GM23248 (cell line): ENCODE measurements around the gene ODAD2. TPM values are rescaled to one million over a fixed set of nuclear protein-coding genes. Genes with fewer than 3 reads are reported as not detected.

Experiments used
- DNase-seq: peaks from one replicate; pipeline ENCODE4 v3.0.0-alpha.2; 2015
- H2AFZ ChIP-seq: fragments of 200-600 bp; sonication (generic); 2 replicates; pipeline ENCODE4 v1.6.1; 2016; ENCODE audit warnings: antibody characterized with exemption
- H3F3A ChIP-seq: fragments of 200-600 bp; sonication (generic); 2 replicates; pipeline ENCODE4 v1.6.1; 2016; ENCODE audit warnings: mild to moderate bottlenecking, antibody characterized with exemption, mixed run types; ENCODE audit not compliant: insufficient read depth
- H3K27ac ChIP-seq: fragments of 200-600 bp; sonication (generic); 2 replicates; pipeline ENCODE4 v1.5.1; 2016; ENCODE audit warnings: mild to moderate bottlenecking
- H3K27me3 ChIP-seq: fragments of 200-600 bp; sonication (generic); replicated peaks from 2 replicates; pipeline ENCODE4 v1.6.1; 2016; ENCODE audit warnings: mild to moderate bottlenecking; ENCODE audit not compliant: insufficient read depth
- H3K36me3 ChIP-seq: fragments of 200-600 bp; sonication (generic); 2 replicates; pipeline ENCODE4 v1.6.1; 2016; ENCODE audit warnings: low read depth, mild to moderate bottlenecking
- H3K4me1 ChIP-seq: fragments of 200-600 bp; sonication (generic); 2 replicates; pipeline ENCODE4 v1.6.1; 2016; ENCODE audit warnings: mild to moderate bottlenecking; ENCODE audit not compliant: insufficient read depth
- H3K4me2 ChIP-seq: fragments of 200-600 bp; sonication (generic); one replicate; pipeline ENCODE4 v1.6.1; 2016; ENCODE audit warnings: mild to moderate bottlenecking; ENCODE audit not compliant: unreplicated experiment
- H3K4me3 ChIP-seq: fragments of 200-600 bp; sonication (generic); 2 replicates; pipeline ENCODE4 v1.5.1; 2016; ENCODE audit warnings: mild to moderate bottlenecking
- H3K79me2 ChIP-seq: fragments of 200-600 bp; sonication (generic); 2 replicates; pipeline ENCODE4 v1.6.1; 2016; ENCODE audit warnings: mild to moderate bottlenecking; ENCODE audit not compliant: insufficient read depth
- H3K9ac ChIP-seq: fragments of 200-600 bp; sonication (generic); 2 replicates; pipeline ENCODE4 v1.6.1; 2016; ENCODE audit warnings: mild to moderate bottlenecking
- H3K9me2 ChIP-seq: fragments of 200-600 bp; sonication (generic); 2 replicates; pipeline ENCODE4 v1.6.1; 2016; ENCODE audit warnings: mixed run types, mild to moderate bottlenecking, moderate library complexity; ENCODE audit not compliant: insufficient read depth
- H3K9me3 ChIP-seq: fragments of 200-600 bp; sonication (generic); one replicate; pipeline ENCODE4 v1.6.1; 2017; ENCODE audit warnings: low read depth
- H4K20me1 ChIP-seq: fragments of 200-600 bp; sonication (generic); 2 replicates; pipeline ENCODE4 v1.6.0; 2016; ENCODE audit not compliant: insufficient read depth
- EZH2 ChIP-seq: fragments of 200-600 bp; sonication (generic); IDR thresholded peaks from 2 replicates; pipeline ENCODE4 v1.6.1; 2018; ENCODE audit warnings: antibody characterized with exemption, mild to moderate bottlenecking; ENCODE audit not compliant: insufficient read depth, poor library complexity, severe bottlenecking
- EZH2phosphoT487 ChIP-seq: fragments of 200-600 bp; sonication (generic); IDR thresholded peaks from 2 replicates; pipeline ENCODE4 v1.6.1; 2018; ENCODE audit warnings: antibody characterized with exemption, moderate library complexity, mild to moderate bottlenecking, low read depth; ENCODE audit not compliant: insufficient read depth
- WGBS, 2 experiments: methylation state at CpG; one replicate each; pipeline ENCODE4 v1.1.6; 2015 to 2017; ENCODE audit warnings: low lambda C conversion rate in 2 of 2, low coverage in 1 of 2; ENCODE audit errors: missing lambda C conversion rate in 2 of 2; 5-methylcytosine and 5-hydroxymethylcytosine counted together
- in situ Hi-C: fragments of 300-500 bp; cut with MboI; formaldehyde crosslinking; loops from 2 replicates; pipeline ENCODE4 v1.15.0; 2020
- polyA plus RNA-seq: library from polyadenylated mRNA; unstranded; fragments of >200 nt; fragmentation: Nextera tagmentation; extraction: Ambion mirVana; gene quantifications from 2 replicates; pipeline ENCODE4 v1.2.1, GENCODE V29; 2016
- total RNA-seq: library from RNA; depleted of rRNA; stranded (reverse); fragments of >200 nt; shearing (Covaris generic); gene quantifications from 2 replicates; pipeline ENCODE4 v1.2.3, GENCODE V29; 2014

The ODAD2 gene
- total and polyA plus RNA-seq, 2 experiments from 2014 or later, result 1.5 to 1.7 TPM

DNA sequence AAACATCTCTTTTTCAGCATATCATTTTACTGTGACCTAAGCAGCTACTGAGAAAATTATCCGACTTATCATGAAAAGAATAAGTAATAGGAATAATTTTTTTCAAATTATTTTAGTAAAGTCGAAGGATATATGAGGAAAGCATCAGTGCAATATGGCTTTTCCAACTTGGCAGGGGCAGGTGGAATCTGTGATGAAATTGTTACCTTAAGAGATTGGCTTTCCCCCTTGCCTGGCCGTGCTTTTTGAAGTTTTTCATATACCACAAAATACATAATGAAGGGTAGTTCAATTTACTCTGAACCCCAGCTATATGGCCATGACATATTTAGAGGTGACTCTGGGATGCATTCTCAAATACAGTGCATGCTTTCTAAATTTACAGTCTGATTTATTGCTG is 166.1 kb downstream of the ODAD2 start:
- Histone ChIP-seq H3K27ac (no peak overlapping the region), H3K79me2 (no peaks in the 10 kb centered on the region), H3K4me3 (no peak overlapping the region), H3K27me3 (no peaks in the 10 kb centered on the region), H2AFZ (no peak overlapping the region), H3K9ac (no peak overlapping the region), H3K9me2 (no peaks in the 10 kb centered on the region), H3K4me2 (no peak overlapping the region), H3K4me1 (peaks cover under 1% of the 10 kb centered on the region; the same call in 1 of the 2 replicates), H3K9me3 (no peaks in the 10 kb centered on the region), H4K20me1 (no peaks in the 10 kb centered on the region), H3F3A (no peaks in the 10 kb centered on the region), H3K36me3 (no peaks in the 10 kb centered on the region)
- in situ Hi-C loops, result no loop called here
- 28 to 31% methylated on average over 3 of the region's 3 CpGs for WGBS, 2 experiments
- no peak for DNase-seq
- TF ChIP-seq EZH2 (no peak), EZH2phosphoT487 (no peak)

DNA sequence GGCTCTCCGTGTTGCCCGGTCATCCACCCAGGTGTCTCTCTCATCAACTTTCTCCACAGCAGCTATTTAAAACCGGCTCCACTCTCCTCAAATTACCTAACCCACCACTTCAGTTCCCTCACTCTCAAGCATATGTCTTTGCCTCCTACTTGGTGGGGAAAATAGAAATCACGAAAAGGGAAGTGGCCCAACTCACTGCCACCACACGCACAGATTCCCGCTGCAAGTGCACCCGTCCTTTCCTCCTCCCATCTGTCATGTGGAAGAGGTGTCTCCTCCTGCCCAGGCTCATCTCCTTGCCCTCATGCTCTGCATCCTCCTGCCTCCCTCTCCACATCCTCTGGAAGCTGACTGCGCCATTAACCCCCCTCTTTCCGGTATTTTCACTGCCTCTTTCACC is 172.5 kb downstream of the ODAD2 start:
- WGBS, 2 experiments, result 82 to 86% methylated on average over 9 of the region's 9 CpGs
- TF ChIP-seq EZH2 (no peak), EZH2phosphoT487 (no peak)
- Histone ChIP-seq H2AFZ (no peak overlapping the region), H3K4me3 (no peak overlapping the region), H3K9ac (no peak overlapping the region), H3F3A (no peaks in the 10 kb centered on the region), H3K27me3 (no peaks in the 10 kb centered on the region), H3K36me3 (no peaks in the 10 kb centered on the region), H3K9me3 (no peaks in the 10 kb centered on the region), H3K4me2 (no peak overlapping the region), H3K27ac (no peak overlapping the region), H4K20me1 (no peaks in the 10 kb centered on the region), H3K79me2 (no peaks in the 10 kb centered on the region), H3K4me1 (0 out of 2 replicates have a peak, but pooled peaks cover 8% of the 10 kb centered on the region), H3K9me2 (no peaks in the 10 kb centered on the region)
- no peak for DNase-seq
- in situ Hi-C loops, result no loop called here

DNA sequence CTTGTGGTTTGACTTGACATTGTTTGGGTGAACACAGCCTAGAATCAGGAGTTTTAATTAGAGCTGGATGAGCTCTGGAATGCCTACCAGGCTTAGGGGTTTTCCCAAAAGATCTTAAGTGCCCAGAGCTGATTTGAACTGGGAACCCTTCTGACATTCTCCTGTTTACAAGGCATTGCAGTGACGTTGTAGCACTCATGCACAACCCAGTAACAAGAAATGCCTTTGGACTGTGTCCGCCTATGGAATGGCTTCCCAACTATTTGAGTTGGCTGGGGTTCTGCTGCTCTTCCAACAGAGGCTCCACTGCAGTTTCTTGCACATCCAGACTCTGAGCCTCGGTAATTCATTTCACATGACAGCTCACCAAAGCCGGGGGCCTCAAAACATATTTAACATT is 176.6 kb downstream of the ODAD2 start:
- Histone ChIP-seq H3K27ac (no peak overlapping the region), H3K4me3 (no peak overlapping the region), H3K36me3 (no peaks in the 10 kb centered on the region), H3K4me1 (peaks cover 14% of the 10 kb centered on the region; the same call in 1 of the 2 replicates), H3K4me2 (no peak overlapping the region), H2AFZ (no peak overlapping the region), H4K20me1 (no peaks in the 10 kb centered on the region), H3K27me3 (no peaks in the 10 kb centered on the region), H3F3A (no peaks in the 10 kb centered on the region), H3K9me2 (no peaks in the 10 kb centered on the region), H3K9me3 (no peaks in the 10 kb centered on the region), H3K9ac (no peak overlapping the region), H3K79me2 (no peaks in the 10 kb centered on the region)
- 13% methylated on average over 4 of the region's 4 CpGs for WGBS, 2 experiments
- in situ Hi-C loops, result no loop called here
- no peak for TF ChIP-seq EZH2
- peak; percentile 53 for DNase-seq

DNA sequence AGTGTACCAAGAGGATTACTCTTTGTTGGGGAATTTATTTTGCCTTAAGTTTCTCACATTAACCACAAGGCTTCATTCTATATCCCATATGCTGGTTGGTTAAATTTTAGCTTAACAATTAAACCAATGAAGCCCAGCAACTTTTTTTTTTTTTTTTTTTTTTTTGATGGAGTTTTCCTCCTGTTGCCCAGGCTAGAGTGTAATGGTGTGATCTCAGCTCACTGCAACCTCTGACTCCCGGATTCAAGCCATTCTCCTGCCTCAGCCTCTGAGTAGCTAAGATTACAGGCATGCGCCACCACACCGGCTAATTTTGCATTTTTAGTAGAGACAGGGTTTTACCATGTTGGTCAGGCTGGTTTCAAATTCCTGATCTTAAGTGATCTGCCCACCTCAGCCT is 178.2 kb downstream of the ODAD2 start:
- no peak overlapping the region for H3K27ac ChIP-seq
- H3F3A ChIP-seq, result no peaks in the 10 kb centered on the region
- no peak overlapping the region for H3K4me3 ChIP-seq
- no peak overlapping the region for H2AFZ ChIP-seq
- in situ Hi-C loops, result no loop called here
- no peaks in the 10 kb centered on the region for H3K9me3 ChIP-seq
- no peak for DNase-seq
- H3K36me3 ChIP-seq, result no peaks in the 10 kb centered on the region
- no peaks in the 10 kb centered on the region for H4K20me1 ChIP-seq
- no peaks in the 10 kb centered on the region for H3K9me2 ChIP-seq
- H3K27me3 ChIP-seq, result no peaks in the 10 kb centered on the region
- H3K4me2 ChIP-seq, result no peak overlapping the region
- 84 to 85% methylated on average over 3 of the region's 3 CpGs for WGBS, 2 experiments
- peaks cover 14% of the 10 kb centered on the region; the same call in 1 of the 2 replicates for H3K4me1 ChIP-seq
- no peak for TF ChIP-seq EZH2phosphoT487
- TF ChIP-seq EZH2, result no peak
- no peaks in the 10 kb centered on the region for H3K79me2 ChIP-seq
- no peak overlapping the region for H3K9ac ChIP-seq
